GM04504 (cell line): ENCODE results near the gene VWCE.

Source experiments
- DNase-seq: peaks from one replicate; pipeline ENCODE4 v3.0.0-alpha.2; 2012; ENCODE audit warnings: low read depth

VWCE gene

GRCh38 chr11:61294717-61295595 lies at the start of gene VWCE:
Gene VWCE, minus strand, starts transcription at chr11:61295316. Its CDS starts 279 bp downstream, at chr11:61295037.
- DNase-seq = peak; percentile 11

- DNase-seq = no peak
Observed at GRCh38 chr11:61343792-61344745, 49.0 kb upstream of the VWCE start.

- no peak for DNase-seq
Observed at GRCh38 chr11:61342207-61342803, 47.2 kb upstream of the VWCE start.

GRCh38 chr11:61341706-61342105 lies 46.6 kb upstream of the VWCE start:
- DNase-seq = no peak

- no peak for DNase-seq
Observed at GRCh38 chr11:61340979-61341378, 45.9 kb upstream of the VWCE start.

- DNase-seq = no peak
Observed at GRCh38 chr11:61339490-61339878, 44.4 kb upstream of the VWCE start.

- no peak for DNase-seq
Observed at GRCh38 chr11:61338783-61339489, 43.8 kb upstream of the VWCE start.

- no peak for DNase-seq
Observed at GRCh38 chr11:61337706-61338470, 42.8 kb upstream of the VWCE start.

- peak; percentile 46 for DNase-seq
Observed at GRCh38 chr11:61336171-61336935, 41.2 kb upstream of the VWCE start.

GRCh38 chr11:61335355-61335710 lies 40.2 kb upstream of the VWCE start:
- no peak for DNase-seq

GRCh38 chr11:61334434-61335354 lies 39.6 kb upstream of the VWCE start:
- DNase-seq = no peak

GRCh38 chr11:61333550-61334433 lies 38.7 kb upstream of the VWCE start:
- DNase-seq = no peak

- DNase-seq = peak; percentile 79
Observed at GRCh38 chr11:61332797-61333549, 37.9 kb upstream of the VWCE start, which contains the start of the genes DDB1 and TKFC. Gene DDB1, minus strand, starts transcription at chr11:61333105. Its CDS starts 137 bp downstream, at chr11:61332968. Gene TKFC, plus strand, starts transcription at chr11:61333228. Its CDS starts 1,501 bp downstream, at chr11:61334729.

- DNase-seq = no peak
Observed at GRCh38 chr11:61332281-61332796, 37.2 kb upstream of the VWCE start.

GRCh38 chr11:61331651-61332050 lies 36.5 kb upstream of the VWCE start:
- DNase-seq = no peak

- DNase-seq = no peak
Observed at GRCh38 chr11:61329871-61330270, 34.8 kb upstream of the VWCE start.

GRCh38 chr11:61328351-61328750 lies 33.2 kb upstream of the VWCE start:
- DNase-seq = no peak
